HG02870 (cell line): ENCODE measurements around the gene ASCC1.

Experiments
- ATAC-seq: cut with Tn5 transposase; IDR thresholded peaks from one replicate; pipeline ENCODE4 v1.9.1; 2021; ENCODE audit warnings: mild to moderate bottlenecking, moderate library complexity; ENCODE audit not compliant: unreplicated experiment

ASCC1 gene

GRCh38 chr10:72053690-72054089 is 162.4 kb downstream of the ASCC1 start:
- ATAC-seq = no peak

- no peak for ATAC-seq
These were observed 165.2 kb downstream of the ASCC1 start for GRCh38 chr10:72050873-72051272.

GRCh38 chr10:72049969-72050781 is 165.9 kb downstream of the ASCC1 start:
- no peak for ATAC-seq

- no peak for ATAC-seq
These were observed 166.6 kb downstream of the ASCC1 start for GRCh38 chr10:72049472-72049871.

- no peak for ATAC-seq
These were observed 167.5 kb downstream of the ASCC1 start for GRCh38 chr10:72048450-72049124.
